HL-60 (cell line): ENCODE data around the gene CHD9.

Experiments
- DNase-seq, 2 experiments: peaks; one replicate each; pipeline ENCODE4 v3.0.0-alpha.2; 2010 to 2020; ENCODE audit warnings: low read depth in 1 of 2, low spot score in 1 of 2
- H3K27ac ChIP-seq: fragments of 250-450 bp; sonication (Bioruptor Pico); replicated peaks from 2 replicates; pipeline ENCODE4 v1.5.1; 2020; ENCODE audit warnings: mild to moderate bottlenecking, moderate library complexity
- H3K27me3 ChIP-seq: fragments of 250-450 bp; sonication (Bioruptor Pico); 2 replicates; pipeline ENCODE4 v1.5.1; 2021; ENCODE audit warnings: mild to moderate bottlenecking, moderate library complexity; ENCODE audit not compliant: insufficient read depth, poor library complexity, severe bottlenecking
- H3K4me3 ChIP-seq: replicated peaks from 2 replicates; pipeline ENCODE4 v1.5.1; 2011; ENCODE audit warnings: mild to moderate bottlenecking, control low read depth, low read length; ENCODE audit not compliant: insufficient read depth
- GABPA ChIP-seq: IDR thresholded peaks from 2 replicates; pipeline ENCODE4 v1.6.1; 2012; ENCODE audit warnings: low read depth
- POLR2AphosphoS5 ChIP-seq: IDR thresholded peaks from 2 replicates; pipeline ENCODE4 v1.6.1; 2012; ENCODE audit warnings: low read depth
- SPI1 ChIP-seq: IDR thresholded peaks from 2 replicates; pipeline ENCODE4 v1.6.1; 2012; ENCODE audit warnings: low read depth, mild to moderate bottlenecking, borderline replicate concordance
- TF ChIP-seq, protein P1 (sequence below): IDR thresholded peaks from one replicate; pipeline ENCODE4 v1.5.1; 2011; ENCODE audit warnings: low read length, control low read depth, inconsistent platforms; ENCODE audit not compliant: insufficient read depth
- TF ChIP-seq, protein P2 (sequence below): IDR thresholded peaks from 2 replicates; pipeline ENCODE4 v1.6.1; 2012; ENCODE audit warnings: low read depth; ENCODE audit not compliant: insufficient replicate concordance

CHD9 gene

DNA sequence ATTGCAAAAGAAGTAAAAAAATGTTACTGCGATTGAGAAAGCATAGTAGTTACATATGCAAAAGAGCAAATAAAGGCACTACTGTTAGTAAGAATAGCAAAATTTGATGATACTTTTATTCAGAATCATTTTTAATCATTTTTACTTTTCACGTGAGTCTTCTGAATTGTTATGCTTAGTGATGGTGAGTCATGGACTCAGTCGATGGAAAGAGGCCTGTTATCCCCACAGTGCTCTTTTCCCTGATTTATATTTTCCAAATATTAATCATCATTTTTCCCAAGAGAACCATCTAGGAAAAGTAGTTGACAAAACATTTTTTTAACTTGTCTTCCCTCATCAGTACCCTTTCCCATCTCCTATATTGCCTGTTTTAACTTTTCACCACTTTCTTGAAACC, 181.1 kb downstream of the CHD9 start:
- Histone ChIP-seq H3K27me3 (no peaks in the 10 kb centered on the region), H3K4me3 (no peak overlapping the region), H3K27ac (no peak overlapping the region)
- TF ChIP-seq, protein P1, sequence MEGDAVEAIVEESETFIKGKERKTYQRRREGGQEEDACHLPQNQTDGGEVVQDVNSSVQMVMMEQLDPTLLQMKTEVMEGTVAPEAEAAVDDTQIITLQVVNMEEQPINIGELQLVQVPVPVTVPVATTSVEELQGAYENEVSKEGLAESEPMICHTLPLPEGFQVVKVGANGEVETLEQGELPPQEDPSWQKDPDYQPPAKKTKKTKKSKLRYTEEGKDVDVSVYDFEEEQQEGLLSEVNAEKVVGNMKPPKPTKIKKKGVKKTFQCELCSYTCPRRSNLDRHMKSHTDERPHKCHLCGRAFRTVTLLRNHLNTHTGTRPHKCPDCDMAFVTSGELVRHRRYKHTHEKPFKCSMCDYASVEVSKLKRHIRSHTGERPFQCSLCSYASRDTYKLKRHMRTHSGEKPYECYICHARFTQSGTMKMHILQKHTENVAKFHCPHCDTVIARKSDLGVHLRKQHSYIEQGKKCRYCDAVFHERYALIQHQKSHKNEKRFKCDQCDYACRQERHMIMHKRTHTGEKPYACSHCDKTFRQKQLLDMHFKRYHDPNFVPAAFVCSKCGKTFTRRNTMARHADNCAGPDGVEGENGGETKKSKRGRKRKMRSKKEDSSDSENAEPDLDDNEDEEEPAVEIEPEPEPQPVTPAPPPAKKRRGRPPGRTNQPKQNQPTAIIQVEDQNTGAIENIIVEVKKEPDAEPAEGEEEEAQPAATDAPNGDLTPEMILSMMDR, result no peak
- TF ChIP-seq SPI1, result no peak
- TF ChIP-seq, protein P2, sequence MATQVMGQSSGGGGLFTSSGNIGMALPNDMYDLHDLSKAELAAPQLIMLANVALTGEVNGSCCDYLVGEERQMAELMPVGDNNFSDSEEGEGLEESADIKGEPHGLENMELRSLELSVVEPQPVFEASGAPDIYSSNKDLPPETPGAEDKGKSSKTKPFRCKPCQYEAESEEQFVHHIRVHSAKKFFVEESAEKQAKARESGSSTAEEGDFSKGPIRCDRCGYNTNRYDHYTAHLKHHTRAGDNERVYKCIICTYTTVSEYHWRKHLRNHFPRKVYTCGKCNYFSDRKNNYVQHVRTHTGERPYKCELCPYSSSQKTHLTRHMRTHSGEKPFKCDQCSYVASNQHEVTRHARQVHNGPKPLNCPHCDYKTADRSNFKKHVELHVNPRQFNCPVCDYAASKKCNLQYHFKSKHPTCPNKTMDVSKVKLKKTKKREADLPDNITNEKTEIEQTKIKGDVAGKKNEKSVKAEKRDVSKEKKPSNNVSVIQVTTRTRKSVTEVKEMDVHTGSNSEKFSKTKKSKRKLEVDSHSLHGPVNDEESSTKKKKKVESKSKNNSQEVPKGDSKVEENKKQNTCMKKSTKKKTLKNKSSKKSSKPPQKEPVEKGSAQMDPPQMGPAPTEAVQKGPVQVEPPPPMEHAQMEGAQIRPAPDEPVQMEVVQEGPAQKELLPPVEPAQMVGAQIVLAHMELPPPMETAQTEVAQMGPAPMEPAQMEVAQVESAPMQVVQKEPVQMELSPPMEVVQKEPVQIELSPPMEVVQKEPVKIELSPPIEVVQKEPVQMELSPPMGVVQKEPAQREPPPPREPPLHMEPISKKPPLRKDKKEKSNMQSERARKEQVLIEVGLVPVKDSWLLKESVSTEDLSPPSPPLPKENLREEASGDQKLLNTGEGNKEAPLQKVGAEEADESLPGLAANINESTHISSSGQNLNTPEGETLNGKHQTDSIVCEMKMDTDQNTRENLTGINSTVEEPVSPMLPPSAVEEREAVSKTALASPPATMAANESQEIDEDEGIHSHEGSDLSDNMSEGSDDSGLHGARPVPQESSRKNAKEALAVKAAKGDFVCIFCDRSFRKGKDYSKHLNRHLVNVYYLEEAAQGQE, result no peak
- no peak for TF ChIP-seq POLR2AphosphoS5
- no peak for TF ChIP-seq GABPA
- DNase-seq, result no peak

DNA sequence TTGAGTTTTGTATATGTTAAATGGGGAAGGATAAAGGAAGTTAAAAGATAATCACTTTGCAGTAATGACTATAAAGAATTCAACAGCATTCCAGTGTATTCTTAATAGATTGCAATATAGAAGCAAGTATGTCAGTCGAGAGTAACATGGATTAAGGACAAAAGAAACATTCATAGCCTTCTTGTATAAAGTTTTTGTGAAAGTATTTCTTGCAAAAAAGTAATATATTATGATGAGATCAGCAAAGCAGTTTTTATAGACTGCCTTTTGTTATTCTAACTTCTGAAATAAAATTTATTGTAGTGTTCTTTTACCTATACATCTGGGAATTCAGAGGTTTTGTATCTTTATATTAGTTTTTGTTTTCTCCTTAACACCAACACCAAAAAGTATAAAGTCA, 194.5 kb downstream of the CHD9 start:
- no peaks in the 10 kb centered on the region for H3K27me3 ChIP-seq
- H3K4me3 ChIP-seq, result no peak overlapping the region
- no peak for DNase-seq
- no peak overlapping the region for H3K27ac ChIP-seq
- TF ChIP-seq, protein P1, result no peak
- TF ChIP-seq, protein P2, result no peak
- TF ChIP-seq POLR2AphosphoS5 (no peak), SPI1 (no peak), GABPA (no peak)

DNA sequence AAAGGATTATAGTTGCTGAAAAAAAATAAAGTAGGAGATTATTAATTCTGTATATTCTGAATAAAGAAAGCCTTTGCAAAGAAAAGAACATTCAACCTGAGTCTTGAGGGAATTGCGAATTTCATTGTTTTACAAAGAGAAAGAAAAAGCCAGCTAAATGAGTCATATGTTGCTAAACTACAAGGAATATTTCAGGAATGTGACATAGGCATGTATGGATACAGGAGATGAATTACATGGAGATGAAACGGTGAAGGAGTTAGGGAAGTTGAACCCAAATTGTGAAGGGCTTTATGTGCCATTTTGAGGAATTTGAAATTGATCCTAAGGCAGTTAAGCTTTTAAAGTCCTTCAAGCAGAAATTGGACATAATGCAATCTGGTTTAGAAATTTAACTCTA, 202.2 kb downstream of the CHD9 start:
- Histone ChIP-seq H3K4me3 (no peak overlapping the region), H3K27me3 (no peaks in the 10 kb centered on the region), H3K27ac (no peak overlapping the region)
- DNase-seq, result no peak
- no peak for TF ChIP-seq SPI1
- TF ChIP-seq POLR2AphosphoS5, result no peak
- TF ChIP-seq, protein P2, result no peak
